GM18909 (cell line): ENCODE results near the gene ZNF562.

Experiments
- ATAC-seq: cut with Tn5 transposase; IDR thresholded peaks from one replicate; pipeline ENCODE4 v1.9.1; 2021; ENCODE audit warnings: mild to moderate bottlenecking; ENCODE audit not compliant: unreplicated experiment, poor library complexity

Gene ZNF562

GRCh38 chr19:9645472-9645871 lies 29.4 kb downstream of the ZNF562 start:
- ATAC-seq = no peak

- ATAC-seq = no peak
Measured at GRCh38 chr19:9644472-9644871, 30.4 kb downstream of the ZNF562 start.

GRCh38 chr19:9641810-9642209 lies 33.1 kb downstream of the ZNF562 start:
- no peak for ATAC-seq

- no peak for ATAC-seq
Measured at GRCh38 chr19:9640956-9641355, 33.9 kb downstream of the ZNF562 start.

- ATAC-seq = no peak
Measured at GRCh38 chr19:9636018-9636417, 38.9 kb downstream of the ZNF562 start.

GRCh38 chr19:9627856-9628255 lies 47.0 kb downstream of the ZNF562 start:
- ATAC-seq = no peak

GRCh38 chr19:9622531-9622930 lies 52.4 kb downstream of the ZNF562 start:
- no peak for ATAC-seq

GRCh38 chr19:9621156-9622037 lies 53.5 kb downstream of the ZNF562 start, which contains the start of gene ZNF561:
Gene ZNF561, minus strand, starts transcription at chr19:9621232. Its CDS starts 1,776 bp downstream, at chr19:9619456.
- ATAC-seq = peak; percentile 86

- ATAC-seq = no peak
Measured at GRCh38 chr19:9620842-9621155, 54.1 kb downstream of the ZNF562 start.

- ATAC-seq = no peak
Measured at GRCh38 chr19:9615844-9616243, 59.1 kb downstream of the ZNF562 start.

- ATAC-seq = no peak
Measured at GRCh38 chr19:9610484-9611113, 64.3 kb downstream of the ZNF562 start.

- ATAC-seq = no peak
Measured at GRCh38 chr19:9608912-9609311, 66.0 kb downstream of the ZNF562 start.

GRCh38 chr19:9597027-9597426 lies 77.9 kb downstream of the ZNF562 start:
- no peak for ATAC-seq
